Omental fat pad (tissue), 4 donors: ENCODE measurements around the gene TAOK1. TPM values are rescaled to one million over a fixed set of nuclear protein-coding genes. Genes with fewer than 3 reads are reported as not detected.
"Not testable (repeated sequence)": the region's sequence is repeated elsewhere in the genome, so short reads cannot be mapped to it uniquely, and the experiment has no call there.

Source experiments
- ATAC-seq: fragments of 150-250 bp; one replicate; pipeline ENCODE4 v1.9.1; 2016; ENCODE audit warnings: mild to moderate bottlenecking, moderate library complexity; ENCODE audit not compliant: low FRiP score
- DNase-seq: peaks from one replicate; pipeline ENCODE4 v3.0.0-alpha.2; 2019; ENCODE audit warnings: low spot score
- CTCF ChIP-seq, 3 donors: fragments of 450-650 bp; IDR thresholded peaks; one replicate each; pipeline ENCODE4 v1.5.1; 2016 to 2017; ENCODE audit warnings: antibody characterized with exemption in 3 of 3, mild to moderate bottlenecking in 3 of 3, moderate library complexity in 2 of 3
- total RNA-seq, 4 donors: library from RNA; depleted of rRNA; stranded (reverse); fragments of >200 nt; gene quantifications; one replicate each; pipeline ENCODE4 v1.1.0, GENCODE V29; 2016

Gene TAOK1
- total RNA-seq: 10 to 100 TPM; 60.3 to 84.2 (median 64.3) TPM

DNA sequence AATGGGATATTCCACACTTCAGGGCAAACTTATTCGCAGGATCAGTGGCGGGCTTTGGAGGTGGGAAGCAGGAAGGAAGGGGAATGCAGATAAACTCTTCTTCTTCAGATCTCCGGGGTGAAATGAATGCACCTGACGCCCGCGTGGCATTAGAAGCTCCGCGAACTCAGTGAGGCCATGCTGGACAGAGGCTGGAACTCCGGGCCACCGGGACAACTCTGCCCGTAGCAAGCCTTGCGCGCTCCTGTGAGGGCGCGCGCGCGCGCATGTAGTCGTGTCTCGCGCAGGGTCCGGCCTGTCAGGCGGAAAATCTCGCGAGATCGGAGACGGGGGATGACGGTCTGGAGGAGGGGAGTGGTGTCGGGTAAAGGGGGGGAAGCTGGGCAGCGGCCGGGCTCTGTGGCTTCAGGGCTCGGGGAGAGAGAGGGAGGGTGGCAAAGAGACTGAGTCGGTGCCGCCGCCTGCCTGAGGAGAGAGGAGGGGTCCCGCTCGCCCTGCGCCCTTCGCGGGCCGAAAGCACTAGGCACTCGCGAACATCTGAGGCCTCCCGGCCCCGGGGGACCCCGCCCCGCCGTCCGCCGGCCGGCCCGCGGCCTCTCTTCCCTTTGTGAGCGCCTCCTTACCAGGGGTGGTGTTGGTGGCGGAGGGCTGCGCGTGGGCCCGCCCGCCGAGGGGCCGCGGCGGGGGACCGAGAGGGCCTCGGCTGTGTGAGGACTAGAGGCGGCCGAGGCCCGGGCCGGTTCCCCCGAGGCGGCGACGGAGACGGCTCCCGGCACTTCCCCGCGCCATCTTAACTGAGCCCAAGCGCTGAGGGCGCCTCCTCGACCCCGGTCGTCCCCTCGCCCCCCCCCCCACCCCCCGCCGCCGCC is at the start of gene TAOK1:
TAOK1 (plus strand) TSS at position 382 of the 869 bp plus-strand sequence. CDS start 61,186 bp downstream, outside the sequence.
- ATAC-seq (peak; percentile 96), DNase-seq (peak; percentile 99)
- no peak for TF ChIP-seq CTCF (IDR thresholded peaks at IDR 0.05)

DNA sequence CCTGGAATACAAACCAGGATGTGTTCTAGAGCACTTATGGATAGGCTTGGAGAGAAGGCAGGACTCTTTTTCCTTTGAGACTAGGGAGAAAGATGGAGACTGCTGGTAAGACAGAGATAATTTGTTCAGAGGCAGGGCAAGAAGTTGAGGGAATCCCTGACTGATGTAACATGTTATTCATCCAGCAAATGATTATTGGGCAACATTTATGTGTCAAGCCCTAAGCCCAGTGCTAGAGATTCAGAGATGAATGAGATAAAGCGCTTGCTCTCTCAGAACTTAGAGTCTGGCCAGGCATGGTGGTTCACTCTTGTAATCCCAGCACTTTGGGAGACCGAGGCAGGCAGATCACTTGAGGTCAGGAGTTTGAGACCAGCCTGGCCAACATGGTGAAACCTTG is 48.4 kb upstream of the TAOK1 start:
- DNase-seq (no peak), ATAC-seq (no peak)
- no peak for TF ChIP-seq CTCF (IDR thresholded peaks at IDR 0.05)

DNA sequence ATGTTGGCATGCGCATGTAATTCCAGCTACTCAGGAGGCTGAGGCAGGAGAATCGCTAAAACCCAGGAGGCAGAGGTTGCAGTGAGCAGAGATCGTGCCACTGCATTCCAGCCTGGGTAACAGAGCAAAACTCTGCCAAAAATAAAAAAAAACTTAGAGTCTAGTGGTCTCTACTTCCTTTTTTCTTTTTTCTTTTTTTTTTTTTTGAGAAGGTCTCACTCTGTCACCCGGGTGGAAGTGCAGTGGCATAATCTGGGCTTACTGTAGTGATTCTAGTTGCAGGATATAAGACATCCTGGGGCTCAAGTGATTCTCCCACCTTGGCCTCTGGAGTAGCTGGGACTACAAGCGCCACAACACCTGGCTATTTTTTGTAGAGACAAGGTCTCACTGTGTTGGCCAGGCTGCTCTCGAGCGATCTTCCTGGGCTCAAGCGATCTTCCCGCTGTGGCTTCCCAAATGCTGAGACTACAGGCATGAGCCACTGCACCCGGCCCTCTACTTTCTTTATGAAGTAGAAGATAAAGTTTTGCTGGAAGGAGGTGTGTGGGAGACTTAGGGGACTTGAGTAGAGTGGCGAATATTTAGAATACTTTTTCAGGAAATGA is 47.9 kb upstream of the TAOK1 start:
- TF ChIP-seq CTCF (IDR thresholded peaks at IDR 0.05): no peak
- no peak for ATAC-seq
- DNase-seq: no peak

- no peak for TF ChIP-seq CTCF (IDR thresholded peaks at IDR 0.05)
- ATAC-seq (no peak), DNase-seq (no peak)
Measured at GRCh38 chr17:29344201-29344856, 45.8 kb upstream of the TAOK1 start.

DNA sequence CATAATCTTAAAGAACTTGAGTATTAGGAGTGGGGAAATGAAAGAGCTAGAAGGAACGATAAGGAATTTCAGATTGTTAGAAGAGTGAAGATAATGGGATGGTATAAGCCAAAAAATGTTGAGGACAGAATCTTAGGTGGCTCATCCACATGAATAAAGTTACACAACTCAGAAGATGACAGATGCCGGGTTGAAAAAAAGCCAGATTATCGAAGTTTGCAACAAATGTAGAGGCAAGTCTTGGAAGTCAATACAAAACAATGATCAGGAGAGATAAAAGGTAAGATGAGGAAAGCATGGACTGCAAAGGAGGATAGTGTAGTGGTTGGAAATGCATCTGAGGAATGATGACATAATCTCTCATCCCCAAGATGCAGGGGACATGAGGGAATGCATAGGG is 45.1 kb upstream of the TAOK1 start:
- no peak for ATAC-seq
- DNase-seq: no peak
- no peak for TF ChIP-seq CTCF (IDR thresholded peaks at IDR 0.05)

GRCh38 chr17:29345470-29345869 is 44.7 kb upstream of the TAOK1 start:
- not testable (repeated sequence) for DNase-seq, ATAC-seq

GRCh38 chr17:29346462-29346861 is 43.7 kb upstream of the TAOK1 start:
- no peak for DNase-seq
- ATAC-seq: no peak
- TF ChIP-seq CTCF (IDR thresholded peaks at IDR 0.05): no peak
